HepG2 (cell line): ENCODE results near the gene GSAP. TPM values are rescaled to one million over a fixed set of nuclear protein-coding genes. Genes with fewer than 3 reads are reported as not detected.
A peak's percentile ranks its signal among the peaks of the same experiment; 100 is the strongest.

ENCODE experiments used
- ASH2L ChIP-seq: fragments of 300-600, 200-600 bp; sonication (generic); IDR thresholded peaks from 2 replicates; pipeline ENCODE4 v1.7.0; 2017; ENCODE audit warnings: low read depth, mild to moderate bottlenecking, moderate library complexity, mixed read lengths, low read length; ENCODE audit not compliant: insufficient read length
- FOSL1 ChIP-seq: sonication (generic); formaldehyde crosslinking; IDR thresholded peaks from 2 replicates; pipeline ENCODE4 v1.9.0; 2021; ENCODE audit warnings: missing genetic modification reagents, borderline replicate concordance
- KDM6A ChIP-seq: IDR thresholded peaks from 2 replicates; pipeline ENCODE4 v1.6.1; 2016; ENCODE audit warnings: low read depth
- NR2F1 ChIP-seq, 2 experiments: fragments of 450-650 bp in 1 of 2; formaldehyde crosslinking in 1 of 2; IDR thresholded peaks; 2 replicates each; pipeline versions ENCODE4 v1.5.0 to v1.6.1; 2016 to 2020; ENCODE audit warnings: mild to moderate bottlenecking in 1 of 2, missing compliant biosample characterization in 1 of 2, missing genetic modification reagents in 1 of 2, moderate library complexity in 1 of 2
- SMARCC2 ChIP-seq: fragments of 450-650 bp; IDR thresholded peaks from 2 replicates; pipeline ENCODE4 v1.6.1; 2017; ENCODE audit warnings: antibody characterized with exemption, mild to moderate bottlenecking
- STAT5B ChIP-seq: sonication (generic); formaldehyde crosslinking; IDR thresholded peaks from 2 replicates; pipeline ENCODE4 v1.4.0; 2020; ENCODE audit warnings: missing genetic modification reagents
- YEATS2 ChIP-seq: sonication (generic); formaldehyde crosslinking; IDR thresholded peaks from 2 replicates; pipeline ENCODE4 v1.4.0; 2020; ENCODE audit warnings: missing genetic modification reagents, borderline replicate concordance
- ZBTB20 ChIP-seq: sonication (generic); formaldehyde crosslinking; IDR thresholded peaks from 2 replicates; pipeline ENCODE4 v1.8.1; 2023; ENCODE audit warnings: missing genetic modification reagents, low read depth, mild to moderate bottlenecking, borderline replicate concordance
- ZFAT ChIP-seq: sonication (generic); formaldehyde crosslinking; conservative IDR thresholded peaks from 2 replicates; pipeline ENCODE4 v1.8.1; 2023; ENCODE audit warnings: missing genetic modification reagents, inconsistent platforms
- ZNF10 ChIP-seq: sonication (generic); formaldehyde crosslinking; IDR thresholded peaks from 2 replicates; pipeline ENCODE4 v1.4.0; 2020; ENCODE audit warnings: mild to moderate bottlenecking, low read depth, missing genetic modification reagents, borderline replicate concordance
- ZNF441 ChIP-seq: sonication (generic); formaldehyde crosslinking; IDR thresholded peaks from 2 replicates; pipeline ENCODE4 v1.7.0; 2021; ENCODE audit warnings: missing genetic modification reagents, borderline replicate concordance
- ZSCAN9 ChIP-seq: IDR thresholded peaks from 2 replicates; pipeline ENCODE4 v1.6.1; 2016; ENCODE audit warnings: borderline replicate concordance
- polyA plus RNA-seq, 8 experiments: library from polyadenylated mRNA; depleted of rRNA in 3 of 8; stranded (reverse) in 7 of 8; unstranded in 1 of 8; fragments of >200 nt; fragmentation: Illumina TruSeq in 4 of 8; extraction: Trizol in 4 of 8; gene quantifications; 2 replicates each; pipeline versions ENCODE4 v1.2.1 to v1.2.3, GENCODE V29; 2011 to 2016; ENCODE audit warnings: low read depth in 4 of 8, missing spikeins in 1 of 8, mixed read lengths in 1 of 8; ENCODE audit not compliant: insufficient read depth in 1 of 8
- total RNA-seq, 5 experiments: library from RNA; depleted of rRNA; stranded (reverse); fragments of >200 nt; fragmentation: Illumina TruSeq; extraction: Trizol; gene quantifications; 2 replicates each; pipeline ENCODE4 v1.2.3, GENCODE V29; 2016; ENCODE audit warnings: low read depth in 1 of 5
- TF ChIP-seq, protein P1 (sequence below): sonication (generic); formaldehyde crosslinking; IDR thresholded peaks from 2 replicates; pipeline ENCODE4 v1.4.0; 2020; ENCODE audit warnings: missing genetic modification reagents, borderline replicate concordance
- TF ChIP-seq, protein P2 (sequence below): sonication (generic); formaldehyde crosslinking; IDR thresholded peaks from 2 replicates; pipeline ENCODE4 v1.4.0; 2020; ENCODE audit warnings: mild to moderate bottlenecking, missing genetic modification reagents
- TF ChIP-seq, protein P3 (sequence below): sonication (generic); formaldehyde crosslinking; IDR thresholded peaks from one replicate; pipeline ENCODE4 v1.5.1; 2020; ENCODE audit warnings: mild to moderate bottlenecking, missing genetic modification reagents; ENCODE audit errors: not compliant biosample characterization

Gene GSAP
- total and polyA plus RNA-seq, 2 of the 13 experiments (the other 11 are each of a cell fraction or from before 2014, with no cell fraction given): 34.6 to 40.6 TPM

DNA sequence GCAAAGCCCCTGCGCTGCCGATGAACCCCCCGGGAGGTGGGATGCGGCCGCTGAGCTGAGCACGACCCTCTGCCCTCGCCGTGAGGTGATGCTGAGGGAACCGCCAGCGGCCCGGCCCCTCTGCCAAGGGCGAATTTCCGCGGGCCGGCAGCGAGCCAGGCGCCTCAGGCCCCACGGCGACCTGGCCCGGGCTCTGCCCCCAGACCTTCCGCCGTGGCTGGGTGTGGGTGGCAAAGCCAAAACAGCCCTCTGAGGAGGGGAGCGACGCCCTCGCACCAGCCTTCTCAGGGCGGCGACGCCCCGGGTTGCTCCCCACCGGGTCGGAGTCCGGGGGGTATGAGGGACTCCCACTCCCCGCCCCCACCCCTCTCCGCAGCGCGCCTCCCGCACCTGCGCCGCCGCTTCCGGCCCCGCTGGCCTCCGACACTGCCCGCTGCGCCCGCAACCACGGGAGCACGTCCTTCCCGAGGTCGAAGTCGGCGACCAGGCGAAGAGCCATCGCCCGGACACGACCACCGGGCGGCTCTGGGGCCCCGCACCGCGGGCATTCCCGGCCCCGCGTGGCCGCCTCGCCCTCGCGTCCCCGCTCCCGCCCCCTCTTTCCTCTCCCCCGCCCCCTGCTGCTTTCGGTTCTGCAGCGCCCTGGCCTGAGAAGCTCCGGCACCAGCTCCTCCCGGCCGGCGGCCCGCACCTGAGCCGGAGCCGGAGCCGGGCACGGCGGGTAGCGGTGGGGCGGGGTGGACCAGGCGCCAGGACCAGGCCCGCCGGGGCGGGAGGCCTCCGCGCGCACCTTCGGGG is at the start of gene GSAP (continued):
- TF ChIP-seq ZBTB20 (peak; percentile 66), FOSL1 (no peak), ZNF441 (CRISPR knock-in tag) (peak; percentile 62; the same call in 1 of the 2 replicates), NR2F1 (CRISPR knock-in tag; IDR thresholded peaks at IDR 0.05) (no peak), ZSCAN9 (CRISPR knock-in tag) (no peak), ZNF10 (CRISPR knock-in tag) (no peak), ZFAT (CRISPR knock-in tag) (0 out of 2 replicates have a peak, but pooled peaks have one; percentile 62), STAT5B (no peak), ASH2L (peak; percentile 69), KDM6A (no peak), YEATS2 (CRISPR knock-in tag) (no peak), SMARCC2 (no peak)
- TF ChIP-seq, protein P1, sequence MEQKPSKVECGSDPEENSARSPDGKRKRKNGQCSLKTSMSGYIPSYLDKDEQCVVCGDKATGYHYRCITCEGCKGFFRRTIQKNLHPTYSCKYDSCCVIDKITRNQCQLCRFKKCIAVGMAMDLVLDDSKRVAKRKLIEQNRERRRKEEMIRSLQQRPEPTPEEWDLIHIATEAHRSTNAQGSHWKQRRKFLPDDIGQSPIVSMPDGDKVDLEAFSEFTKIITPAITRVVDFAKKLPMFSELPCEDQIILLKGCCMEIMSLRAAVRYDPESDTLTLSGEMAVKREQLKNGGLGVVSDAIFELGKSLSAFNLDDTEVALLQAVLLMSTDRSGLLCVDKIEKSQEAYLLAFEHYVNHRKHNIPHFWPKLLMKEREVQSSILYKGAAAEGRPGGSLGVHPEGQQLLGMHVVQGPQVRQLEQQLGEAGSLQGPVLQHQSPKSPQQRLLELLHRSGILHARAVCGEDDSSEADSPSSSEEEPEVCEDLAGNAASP: no peak
- TF ChIP-seq, protein P2, sequence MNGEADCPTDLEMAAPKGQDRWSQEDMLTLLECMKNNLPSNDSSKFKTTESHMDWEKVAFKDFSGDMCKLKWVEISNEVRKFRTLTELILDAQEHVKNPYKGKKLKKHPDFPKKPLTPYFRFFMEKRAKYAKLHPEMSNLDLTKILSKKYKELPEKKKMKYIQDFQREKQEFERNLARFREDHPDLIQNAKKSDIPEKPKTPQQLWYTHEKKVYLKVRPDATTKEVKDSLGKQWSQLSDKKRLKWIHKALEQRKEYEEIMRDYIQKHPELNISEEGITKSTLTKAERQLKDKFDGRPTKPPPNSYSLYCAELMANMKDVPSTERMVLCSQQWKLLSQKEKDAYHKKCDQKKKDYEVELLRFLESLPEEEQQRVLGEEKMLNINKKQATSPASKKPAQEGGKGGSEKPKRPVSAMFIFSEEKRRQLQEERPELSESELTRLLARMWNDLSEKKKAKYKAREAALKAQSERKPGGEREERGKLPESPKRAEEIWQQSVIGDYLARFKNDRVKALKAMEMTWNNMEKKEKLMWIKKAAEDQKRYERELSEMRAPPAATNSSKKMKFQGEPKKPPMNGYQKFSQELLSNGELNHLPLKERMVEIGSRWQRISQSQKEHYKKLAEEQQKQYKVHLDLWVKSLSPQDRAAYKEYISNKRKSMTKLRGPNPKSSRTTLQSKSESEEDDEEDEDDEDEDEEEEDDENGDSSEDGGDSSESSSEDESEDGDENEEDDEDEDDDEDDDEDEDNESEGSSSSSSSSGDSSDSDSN: peak; percentile 95
- TF ChIP-seq, protein P3, sequence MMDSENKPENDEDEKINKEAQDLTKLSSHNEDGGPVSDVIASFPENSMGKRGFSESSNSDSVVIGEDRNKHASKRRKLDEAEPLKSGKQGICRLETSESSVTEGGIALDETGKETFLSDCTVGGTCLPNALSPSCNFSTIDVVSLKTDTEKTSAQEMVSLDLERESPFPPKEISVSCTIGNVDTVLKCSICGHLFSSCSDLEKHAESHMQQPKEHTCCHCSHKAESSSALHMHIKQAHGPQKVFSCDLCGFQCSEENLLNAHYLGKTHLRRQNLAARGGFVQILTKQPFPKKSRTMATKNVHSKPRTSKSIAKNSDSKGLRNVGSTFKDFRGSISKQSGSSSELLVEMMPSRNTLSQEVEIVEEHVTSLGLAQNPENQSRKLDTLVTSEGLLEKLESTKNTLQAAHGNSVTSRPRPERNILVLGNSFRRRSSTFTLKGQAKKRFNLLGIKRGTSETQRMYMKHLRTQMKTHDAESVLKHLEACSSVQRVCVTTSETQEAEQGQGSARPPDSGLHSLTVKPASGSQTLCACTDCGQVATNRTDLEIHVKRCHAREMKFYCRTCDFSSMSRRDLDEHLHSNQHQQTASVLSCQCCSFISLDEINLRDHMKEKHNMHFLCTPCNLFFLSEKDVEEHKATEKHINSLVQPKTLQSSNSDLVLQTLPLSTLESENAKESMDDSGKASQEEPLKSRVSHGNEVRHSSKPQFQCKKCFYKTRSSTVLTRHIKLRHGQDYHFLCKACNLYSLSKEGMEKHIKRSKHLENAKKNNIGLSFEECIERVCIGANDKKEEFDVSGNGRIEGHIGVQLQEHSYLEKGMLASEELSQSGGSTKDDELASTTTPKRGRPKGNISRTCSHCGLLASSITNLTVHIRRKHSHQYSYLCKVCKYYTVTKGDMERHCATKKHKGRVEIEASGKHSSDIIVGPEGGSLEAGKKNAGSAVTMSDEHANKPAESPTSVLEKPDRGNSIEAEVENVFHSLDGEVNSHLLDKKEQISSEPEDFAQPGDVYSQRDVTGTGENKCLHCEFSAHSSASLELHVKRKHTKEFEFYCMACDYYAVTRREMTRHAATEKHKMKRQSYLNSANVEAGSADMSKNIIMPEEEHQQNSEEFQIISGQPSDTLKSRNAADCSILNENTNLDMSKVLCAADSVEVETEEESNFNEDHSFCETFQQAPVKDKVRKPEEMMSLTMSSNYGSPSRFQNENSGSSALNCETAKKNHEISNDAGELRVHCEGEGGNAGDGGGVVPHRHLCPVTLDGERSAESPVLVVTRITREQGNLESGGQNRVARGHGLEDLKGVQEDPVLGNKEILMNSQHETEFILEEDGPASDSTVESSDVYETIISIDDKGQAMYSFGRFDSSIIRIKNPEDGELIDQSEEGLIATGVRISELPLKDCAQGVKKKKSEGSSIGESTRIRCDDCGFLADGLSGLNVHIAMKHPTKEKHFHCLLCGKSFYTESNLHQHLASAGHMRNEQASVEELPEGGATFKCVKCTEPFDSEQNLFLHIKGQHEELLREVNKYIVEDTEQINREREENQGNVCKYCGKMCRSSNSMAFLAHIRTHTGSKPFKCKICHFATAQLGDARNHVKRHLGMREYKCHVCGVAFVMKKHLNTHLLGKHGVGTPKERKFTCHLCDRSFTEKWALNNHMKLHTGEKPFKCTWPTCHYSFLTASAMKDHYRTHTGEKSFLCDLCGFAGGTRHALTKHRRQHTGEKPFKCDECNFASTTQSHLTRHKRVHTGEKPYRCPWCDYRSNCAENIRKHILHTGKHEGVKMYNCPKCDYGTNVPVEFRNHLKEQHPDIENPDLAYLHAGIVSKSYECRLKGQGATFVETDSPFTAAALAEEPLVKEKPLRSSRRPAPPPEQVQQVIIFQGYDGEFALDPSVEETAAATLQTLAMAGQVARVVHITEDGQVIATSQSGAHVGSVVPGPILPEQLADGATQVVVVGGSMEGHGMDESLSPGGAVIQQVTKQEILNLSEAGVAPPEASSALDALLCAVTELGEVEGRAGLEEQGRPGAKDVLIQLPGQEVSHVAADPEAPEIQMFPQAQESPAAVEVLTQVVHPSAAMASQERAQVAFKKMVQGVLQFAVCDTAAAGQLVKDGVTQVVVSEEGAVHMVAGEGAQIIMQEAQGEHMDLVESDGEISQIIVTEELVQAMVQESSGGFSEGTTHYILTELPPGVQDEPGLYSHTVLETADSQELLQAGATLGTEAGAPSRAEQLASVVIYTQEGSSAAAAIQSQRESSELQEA (CRISPR knock-in tag): no peak
